DND-41 (cell line): ENCODE results near the gene HAP1.

Experiments used
- EZH2 ChIP-seq: IDR thresholded peaks from 3 replicates; pipeline ENCODE4 v1.6.1; 2012; ENCODE audit warnings: borderline replicate concordance, low read depth, mild to moderate bottlenecking, moderate library complexity, low read length, inconsistent platforms; ENCODE audit not compliant: severe bottlenecking
- TF ChIP-seq, protein P1 (sequence below): IDR thresholded peaks from 2 replicates; pipeline ENCODE4 v1.5.1; 2012; ENCODE audit warnings: borderline replicate concordance, low read length, moderate library complexity, mild to moderate bottlenecking; ENCODE audit not compliant: poor library complexity, severe bottlenecking; ENCODE audit errors: extremely low read depth

DNA sequence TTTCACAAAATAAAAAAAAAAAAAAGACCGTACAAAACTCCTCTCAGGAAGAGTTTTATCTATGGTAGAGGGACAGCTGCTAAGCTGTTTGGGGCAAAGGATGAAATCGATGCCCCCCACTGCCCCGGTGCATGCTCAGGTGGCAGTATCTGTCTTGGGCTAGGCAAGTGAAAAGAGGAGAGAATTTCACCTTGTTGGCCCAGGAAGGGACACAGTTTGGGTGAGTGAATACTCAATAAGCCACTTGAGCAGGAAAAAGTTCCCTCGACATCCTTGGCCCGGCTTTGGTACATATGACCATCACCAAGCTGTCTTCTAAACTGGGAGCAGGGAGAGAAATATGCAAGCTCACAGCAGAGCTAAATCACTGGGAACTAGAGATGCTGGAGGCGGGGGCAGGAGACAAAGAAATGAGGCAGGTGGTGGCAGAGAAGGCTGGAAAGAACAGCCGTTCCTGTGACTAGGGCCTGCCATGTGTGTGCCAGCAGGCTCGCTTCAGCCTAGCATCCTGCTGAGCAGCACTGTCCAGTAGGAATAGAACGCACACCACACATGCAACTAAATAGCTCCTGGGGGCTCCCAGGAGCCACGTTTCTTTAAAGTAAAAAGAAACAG, 53.9 kb downstream of the HAP1 start:
- TF ChIP-seq, protein P1, sequence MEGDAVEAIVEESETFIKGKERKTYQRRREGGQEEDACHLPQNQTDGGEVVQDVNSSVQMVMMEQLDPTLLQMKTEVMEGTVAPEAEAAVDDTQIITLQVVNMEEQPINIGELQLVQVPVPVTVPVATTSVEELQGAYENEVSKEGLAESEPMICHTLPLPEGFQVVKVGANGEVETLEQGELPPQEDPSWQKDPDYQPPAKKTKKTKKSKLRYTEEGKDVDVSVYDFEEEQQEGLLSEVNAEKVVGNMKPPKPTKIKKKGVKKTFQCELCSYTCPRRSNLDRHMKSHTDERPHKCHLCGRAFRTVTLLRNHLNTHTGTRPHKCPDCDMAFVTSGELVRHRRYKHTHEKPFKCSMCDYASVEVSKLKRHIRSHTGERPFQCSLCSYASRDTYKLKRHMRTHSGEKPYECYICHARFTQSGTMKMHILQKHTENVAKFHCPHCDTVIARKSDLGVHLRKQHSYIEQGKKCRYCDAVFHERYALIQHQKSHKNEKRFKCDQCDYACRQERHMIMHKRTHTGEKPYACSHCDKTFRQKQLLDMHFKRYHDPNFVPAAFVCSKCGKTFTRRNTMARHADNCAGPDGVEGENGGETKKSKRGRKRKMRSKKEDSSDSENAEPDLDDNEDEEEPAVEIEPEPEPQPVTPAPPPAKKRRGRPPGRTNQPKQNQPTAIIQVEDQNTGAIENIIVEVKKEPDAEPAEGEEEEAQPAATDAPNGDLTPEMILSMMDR, result no peak
- no peak for TF ChIP-seq EZH2
